ENCODE data around the gene PPRC1.

The PPRC1 gene, protein sequence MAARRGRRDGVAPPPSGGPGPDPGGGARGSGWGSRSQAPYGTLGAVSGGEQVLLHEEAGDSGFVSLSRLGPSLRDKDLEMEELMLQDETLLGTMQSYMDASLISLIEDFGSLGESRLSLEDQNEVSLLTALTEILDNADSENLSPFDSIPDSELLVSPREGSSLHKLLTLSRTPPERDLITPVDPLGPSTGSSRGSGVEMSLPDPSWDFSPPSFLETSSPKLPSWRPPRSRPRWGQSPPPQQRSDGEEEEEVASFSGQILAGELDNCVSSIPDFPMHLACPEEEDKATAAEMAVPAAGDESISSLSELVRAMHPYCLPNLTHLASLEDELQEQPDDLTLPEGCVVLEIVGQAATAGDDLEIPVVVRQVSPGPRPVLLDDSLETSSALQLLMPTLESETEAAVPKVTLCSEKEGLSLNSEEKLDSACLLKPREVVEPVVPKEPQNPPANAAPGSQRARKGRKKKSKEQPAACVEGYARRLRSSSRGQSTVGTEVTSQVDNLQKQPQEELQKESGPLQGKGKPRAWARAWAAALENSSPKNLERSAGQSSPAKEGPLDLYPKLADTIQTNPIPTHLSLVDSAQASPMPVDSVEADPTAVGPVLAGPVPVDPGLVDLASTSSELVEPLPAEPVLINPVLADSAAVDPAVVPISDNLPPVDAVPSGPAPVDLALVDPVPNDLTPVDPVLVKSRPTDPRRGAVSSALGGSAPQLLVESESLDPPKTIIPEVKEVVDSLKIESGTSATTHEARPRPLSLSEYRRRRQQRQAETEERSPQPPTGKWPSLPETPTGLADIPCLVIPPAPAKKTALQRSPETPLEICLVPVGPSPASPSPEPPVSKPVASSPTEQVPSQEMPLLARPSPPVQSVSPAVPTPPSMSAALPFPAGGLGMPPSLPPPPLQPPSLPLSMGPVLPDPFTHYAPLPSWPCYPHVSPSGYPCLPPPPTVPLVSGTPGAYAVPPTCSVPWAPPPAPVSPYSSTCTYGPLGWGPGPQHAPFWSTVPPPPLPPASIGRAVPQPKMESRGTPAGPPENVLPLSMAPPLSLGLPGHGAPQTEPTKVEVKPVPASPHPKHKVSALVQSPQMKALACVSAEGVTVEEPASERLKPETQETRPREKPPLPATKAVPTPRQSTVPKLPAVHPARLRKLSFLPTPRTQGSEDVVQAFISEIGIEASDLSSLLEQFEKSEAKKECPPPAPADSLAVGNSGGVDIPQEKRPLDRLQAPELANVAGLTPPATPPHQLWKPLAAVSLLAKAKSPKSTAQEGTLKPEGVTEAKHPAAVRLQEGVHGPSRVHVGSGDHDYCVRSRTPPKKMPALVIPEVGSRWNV (N-terminal part only)

DNA sequence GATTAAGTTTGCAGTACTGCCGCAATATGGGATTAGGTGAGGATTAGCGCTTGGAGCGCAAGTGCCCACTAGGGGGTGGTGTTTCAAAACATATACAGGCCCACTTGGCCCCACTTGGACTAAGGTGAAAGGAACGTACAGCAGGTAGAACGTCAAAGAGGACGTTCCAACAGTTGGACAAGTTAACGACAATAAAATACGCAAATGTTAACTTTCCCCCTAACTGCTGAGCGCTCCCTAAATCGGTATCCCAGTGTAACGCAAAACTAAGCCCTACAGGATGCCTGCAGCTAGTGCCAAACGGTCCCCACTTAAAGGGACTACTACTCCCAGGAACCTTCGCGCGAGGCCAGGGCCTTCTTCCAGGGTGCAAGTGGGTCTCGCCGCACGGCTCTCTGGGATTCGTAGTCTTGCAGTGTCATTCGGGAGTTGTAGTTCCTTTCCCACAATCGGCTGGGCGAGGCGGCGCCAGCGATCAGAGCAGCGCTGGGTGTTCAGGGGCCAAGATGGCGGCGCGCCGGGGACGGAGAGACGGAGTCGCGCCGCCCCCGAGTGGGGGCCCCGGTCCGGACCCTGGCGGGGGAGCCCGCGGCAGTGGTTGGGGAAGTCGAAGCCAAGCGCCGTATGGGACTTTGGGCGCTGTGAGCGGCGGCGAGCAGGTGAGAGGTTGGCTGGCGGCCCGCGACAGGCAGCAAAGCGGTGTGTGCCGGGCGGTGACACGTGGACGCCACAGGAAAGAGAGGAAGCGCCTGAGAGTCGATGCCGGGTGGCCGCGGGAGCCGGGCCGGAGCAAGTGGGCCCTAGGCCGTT, at the start of gene PPRC1:
TSS of gene PPRC1 (plus strand) at position 478 of the 810 bp plus-strand sequence. CDS start at position 507, 29 bp downstream.
- DNase-seq: peak; percentile 99

DNA sequence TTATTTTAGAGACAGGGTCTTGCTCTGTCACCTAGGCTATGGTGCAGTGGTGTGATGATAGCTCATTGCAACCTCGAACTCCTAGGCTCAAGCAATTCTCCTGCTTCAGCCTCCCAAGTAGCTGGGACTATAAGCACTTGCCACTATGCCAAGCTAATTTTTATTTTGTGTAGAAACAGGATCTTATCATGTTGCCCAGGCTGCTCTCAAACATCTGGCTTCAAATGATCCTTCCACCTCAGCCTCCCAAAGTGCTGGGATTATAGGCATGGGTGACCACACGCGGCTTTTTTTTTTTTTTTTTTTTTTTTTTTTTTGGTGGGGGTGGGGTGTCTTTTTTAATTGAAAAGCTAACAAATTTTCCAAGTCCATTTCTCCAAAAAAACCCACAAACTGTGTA, 49.3 kb upstream of the PPRC1 start:
- DNase-seq: no peak

DNA sequence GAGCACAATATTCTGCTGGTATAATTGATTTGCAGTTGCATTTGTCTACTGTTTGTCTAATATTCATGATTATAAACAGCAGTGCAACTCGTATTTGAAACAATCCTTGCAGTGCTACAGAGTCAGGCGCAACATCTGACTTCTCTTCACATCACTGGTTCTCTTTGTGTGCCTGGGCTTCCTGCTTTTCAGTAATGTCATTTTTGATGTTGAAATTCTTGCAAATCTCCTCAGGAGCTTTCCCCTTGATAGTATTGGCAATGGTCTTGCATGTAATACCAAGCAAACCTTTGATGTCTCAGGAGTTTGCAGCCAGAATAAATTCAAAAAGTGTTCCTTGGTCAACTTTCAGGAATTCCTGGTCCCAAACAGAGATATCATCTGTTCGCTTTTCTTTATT, 47.5 kb upstream of the PPRC1 start:
- no peak for DNase-seq

DNA sequence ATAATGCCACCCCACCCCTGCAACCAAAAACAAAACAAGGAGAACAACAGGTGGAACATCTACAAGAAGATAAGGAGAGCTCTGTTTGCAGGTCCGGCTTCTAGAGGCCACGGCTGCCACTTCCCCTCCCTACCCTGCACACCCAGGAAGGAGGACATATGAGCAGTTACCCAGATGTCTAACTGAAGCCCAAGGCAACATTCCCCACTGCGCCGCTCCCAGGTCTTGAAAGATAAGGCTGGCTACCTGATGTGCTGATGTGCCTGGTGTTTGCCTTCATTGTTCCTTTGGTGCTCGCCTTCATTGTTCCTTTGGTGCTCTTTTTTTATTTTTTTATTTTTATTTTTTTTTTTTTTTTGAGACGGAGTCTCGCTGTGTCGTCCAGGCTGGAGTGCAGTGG, 46.6 kb upstream of the PPRC1 start:
- no peak for DNase-seq

DNA sequence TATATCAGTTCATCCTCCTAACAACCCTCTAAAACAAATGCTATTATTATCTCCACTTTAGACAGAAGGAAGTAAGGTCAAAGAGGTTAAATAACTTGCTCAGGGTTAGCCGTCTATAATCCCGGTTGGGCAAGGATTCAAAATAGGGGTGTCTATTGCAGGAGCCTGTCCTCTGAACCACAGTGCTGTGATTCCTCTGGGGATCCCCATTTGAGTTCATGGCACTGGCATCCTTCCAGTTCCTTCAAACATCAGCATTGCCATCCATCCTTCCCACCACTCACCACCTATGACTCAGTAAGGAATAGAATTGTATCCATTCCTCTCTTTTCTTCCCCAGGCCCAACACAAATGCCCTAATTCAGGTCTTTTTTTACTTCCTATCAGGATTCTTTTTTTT, 42.1 kb upstream of the PPRC1 start:
- DNase-seq: no peak

DNA sequence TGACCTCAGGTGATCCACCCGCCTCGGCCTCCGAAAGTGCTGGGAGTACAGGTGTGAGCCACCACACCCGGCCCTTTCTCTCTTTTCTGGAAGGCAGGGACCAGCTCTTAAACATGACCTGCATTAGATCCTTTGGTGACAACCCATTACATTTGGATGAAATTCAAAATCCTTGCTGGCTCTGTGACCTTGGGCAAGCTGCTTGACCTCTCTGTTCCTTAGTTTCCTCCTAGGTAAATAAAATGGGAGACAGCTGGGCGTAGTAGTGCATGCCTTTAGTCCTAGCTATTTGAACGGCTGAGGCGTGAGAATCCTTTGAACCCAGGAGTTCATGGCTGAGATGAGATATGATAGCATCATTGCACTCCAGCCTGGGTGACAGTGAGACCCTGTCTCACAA, 36.4 kb upstream of the PPRC1 start:
- no peak for DNase-seq

DNA sequence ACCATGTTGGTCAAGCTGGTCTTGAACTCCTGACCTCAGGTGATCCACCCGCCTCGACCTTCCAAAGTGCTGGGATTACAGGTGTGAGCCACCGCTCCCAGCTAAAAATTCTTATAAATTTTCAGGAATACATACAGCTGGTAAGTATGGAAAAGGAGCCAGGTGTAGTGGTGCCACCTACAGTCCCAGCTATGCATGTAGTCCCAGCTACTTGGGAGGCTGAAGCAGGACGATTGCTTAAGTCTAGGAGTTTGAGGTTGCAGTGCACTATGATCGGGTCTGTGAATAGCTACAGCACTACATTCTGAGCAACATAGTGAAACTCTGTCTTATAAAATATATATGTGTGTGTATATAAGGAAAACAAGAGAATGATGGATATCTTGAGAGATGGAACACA, 31.7 kb upstream of the PPRC1 start:
- no peak for DNase-seq

DNA sequence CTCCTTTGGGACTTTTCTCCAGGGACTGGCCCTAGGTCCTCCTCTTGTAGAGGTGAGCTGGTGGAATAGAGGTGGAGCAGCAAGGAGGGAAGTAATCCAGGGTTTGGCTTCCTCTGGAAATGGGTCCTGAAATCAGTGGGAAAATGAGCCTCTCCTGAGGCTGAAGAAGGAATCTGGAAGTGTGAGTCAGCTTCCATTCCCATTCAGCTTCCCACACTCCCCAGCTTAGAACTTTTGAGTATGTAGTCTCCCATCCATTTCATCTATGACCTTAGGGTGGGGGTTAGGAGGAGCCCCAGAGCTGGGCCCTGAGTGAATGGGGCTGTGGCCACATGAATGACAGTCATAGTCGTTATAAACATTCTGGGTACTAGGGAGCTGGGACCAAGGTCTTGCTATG, 30.4 kb upstream of the PPRC1 start:
- no peak for DNase-seq

DNA sequence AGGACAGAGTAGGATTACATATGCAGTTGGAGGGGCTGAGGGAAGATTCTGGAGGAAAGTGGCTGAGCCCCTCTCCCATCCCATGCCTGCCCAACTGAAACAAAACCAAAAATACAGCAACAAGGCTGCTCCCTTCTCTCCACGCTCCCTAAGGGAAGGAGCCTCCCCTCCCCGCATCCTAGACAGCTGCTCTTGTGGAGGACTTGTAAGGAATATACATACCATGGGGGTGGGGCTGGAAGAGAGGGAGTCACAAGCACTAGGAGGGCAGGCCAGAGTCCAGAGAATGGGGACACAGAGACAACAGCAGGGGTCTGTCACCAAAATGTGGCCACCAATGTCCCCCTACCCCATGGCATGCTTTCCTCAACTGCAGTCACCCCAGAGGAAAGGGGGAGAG, 25.8 kb upstream of the PPRC1 start:
- DNase-seq: no peak

DNA sequence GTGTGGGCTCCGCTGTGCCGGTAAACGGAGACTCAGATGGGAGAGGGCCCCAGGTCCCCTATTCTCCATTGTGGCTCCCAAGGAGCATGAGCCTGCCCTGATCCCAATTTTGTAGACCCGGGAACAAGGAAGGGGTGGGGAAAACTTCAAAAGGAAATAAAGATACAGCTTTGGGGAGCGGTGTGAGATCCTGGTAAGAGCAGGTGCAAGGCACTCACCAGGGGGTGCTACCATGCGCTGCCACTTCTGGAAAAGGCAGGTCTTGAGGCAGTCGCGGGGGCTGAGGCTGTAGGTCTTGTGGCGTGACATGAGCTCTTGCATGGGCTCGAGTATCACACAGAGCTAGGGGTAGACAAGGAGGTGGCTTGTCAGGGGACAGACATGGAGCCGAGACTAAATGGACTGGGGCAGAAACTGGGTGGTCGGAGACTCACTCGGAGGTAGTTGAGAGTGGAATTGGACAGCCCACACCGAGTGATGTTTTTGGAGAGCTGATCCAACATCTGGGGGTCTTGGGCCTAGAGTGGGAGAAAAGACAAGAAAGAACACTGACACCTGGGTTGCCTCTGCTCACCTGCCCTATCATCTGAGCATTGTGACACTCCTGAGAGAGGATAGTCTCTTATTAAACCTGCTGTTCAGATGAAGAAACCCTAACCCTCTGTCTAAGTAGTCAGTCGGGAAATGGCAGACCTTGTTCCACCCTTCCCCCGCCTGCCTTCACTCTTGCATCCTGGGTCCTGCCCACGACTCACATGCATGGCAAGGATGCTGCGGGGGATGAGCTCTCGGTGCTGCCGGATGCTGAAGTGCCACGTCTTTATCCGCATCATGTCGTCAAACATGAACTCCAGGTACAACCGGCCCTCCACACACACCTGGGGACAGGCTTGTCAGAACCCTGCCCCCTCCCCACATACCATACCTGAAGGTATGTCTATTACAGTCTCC, 23.4 kb upstream of the PPRC1 start:
- no peak for DNase-seq

DNA sequence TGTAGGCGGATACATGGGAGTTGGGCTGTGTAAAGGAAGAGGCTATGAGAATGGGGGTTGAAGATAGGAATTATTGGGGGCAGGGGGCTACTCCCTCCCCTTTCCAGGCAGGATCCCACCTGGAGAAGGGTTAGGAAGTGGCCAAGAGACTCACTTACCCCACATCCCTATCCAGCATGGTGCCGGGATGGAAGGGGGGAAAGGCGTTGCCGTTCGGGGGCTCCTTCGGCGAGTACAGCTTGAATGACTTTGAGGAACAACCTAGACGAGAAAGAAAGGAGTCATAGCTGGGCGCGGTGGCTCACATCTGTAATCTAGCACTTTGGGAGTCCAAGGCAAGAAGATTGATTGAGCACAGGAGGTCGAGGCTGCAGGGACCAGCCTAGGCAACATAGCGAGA, 21.6 kb upstream of the PPRC1 start:
- DNase-seq: no peak

DNA sequence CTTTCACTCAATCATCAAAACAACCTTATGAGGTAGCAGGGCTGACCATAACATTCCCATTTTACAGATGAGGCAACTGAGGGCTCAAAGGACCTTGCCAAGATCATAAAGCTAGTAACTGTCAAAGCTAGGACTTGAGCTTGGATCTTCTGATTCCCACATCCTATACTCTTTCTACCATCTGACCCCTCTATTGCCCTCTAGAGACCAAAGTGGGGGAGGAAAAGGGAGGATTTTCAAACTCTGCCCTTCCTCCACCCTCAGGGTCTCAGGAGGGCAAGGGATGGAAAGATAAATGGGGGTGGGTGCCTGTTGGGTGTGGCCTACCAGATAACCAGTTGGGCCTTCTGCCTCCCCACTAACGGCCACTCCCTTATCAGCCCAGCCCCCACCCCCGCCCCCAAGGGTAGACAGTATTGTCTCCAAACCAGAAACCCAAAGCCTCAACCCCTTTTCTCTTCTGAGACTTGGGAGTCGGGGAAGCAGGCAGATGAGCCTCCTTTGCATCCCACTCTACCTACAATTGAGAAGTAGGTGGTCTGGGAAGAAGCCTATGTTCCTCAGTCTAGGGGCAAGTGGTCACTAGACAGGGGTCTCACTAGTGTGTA, 20.5 kb upstream of the PPRC1 start:
- DNase-seq: no peak

DNA sequence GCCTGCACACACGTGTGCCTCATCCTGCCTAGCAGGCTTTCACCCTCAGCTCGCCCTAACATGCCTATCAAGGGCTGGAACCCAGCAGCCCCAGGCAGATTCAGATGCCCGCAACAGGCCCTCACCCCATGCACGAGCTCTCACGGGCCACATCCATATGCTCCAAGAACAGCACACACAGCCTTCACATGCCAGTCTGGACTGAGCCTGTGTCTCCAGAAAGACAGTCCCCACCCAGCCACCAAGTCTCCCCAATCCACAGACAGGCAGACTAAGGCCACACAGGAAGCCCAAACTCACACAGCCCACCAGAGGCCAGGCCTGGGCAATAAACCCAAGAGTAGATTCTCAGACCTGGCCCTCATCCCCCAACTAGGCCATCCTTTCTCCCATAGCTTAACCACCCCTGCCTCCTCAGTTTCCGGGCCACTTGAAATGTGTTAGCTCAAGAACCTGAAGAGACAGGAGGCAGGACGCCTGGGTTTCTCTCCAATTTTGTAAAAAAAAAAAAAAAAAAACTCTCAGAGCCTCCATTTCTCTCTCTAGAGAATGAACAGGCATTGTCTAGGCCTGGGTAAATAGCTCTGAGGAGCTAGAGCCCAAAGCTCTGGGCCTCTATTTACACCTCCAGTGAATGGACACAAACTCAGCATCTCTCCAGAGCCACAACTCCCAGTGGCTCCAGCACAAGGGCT, 19.4 kb upstream of the PPRC1 start:
- no peak for DNase-seq

DNA sequence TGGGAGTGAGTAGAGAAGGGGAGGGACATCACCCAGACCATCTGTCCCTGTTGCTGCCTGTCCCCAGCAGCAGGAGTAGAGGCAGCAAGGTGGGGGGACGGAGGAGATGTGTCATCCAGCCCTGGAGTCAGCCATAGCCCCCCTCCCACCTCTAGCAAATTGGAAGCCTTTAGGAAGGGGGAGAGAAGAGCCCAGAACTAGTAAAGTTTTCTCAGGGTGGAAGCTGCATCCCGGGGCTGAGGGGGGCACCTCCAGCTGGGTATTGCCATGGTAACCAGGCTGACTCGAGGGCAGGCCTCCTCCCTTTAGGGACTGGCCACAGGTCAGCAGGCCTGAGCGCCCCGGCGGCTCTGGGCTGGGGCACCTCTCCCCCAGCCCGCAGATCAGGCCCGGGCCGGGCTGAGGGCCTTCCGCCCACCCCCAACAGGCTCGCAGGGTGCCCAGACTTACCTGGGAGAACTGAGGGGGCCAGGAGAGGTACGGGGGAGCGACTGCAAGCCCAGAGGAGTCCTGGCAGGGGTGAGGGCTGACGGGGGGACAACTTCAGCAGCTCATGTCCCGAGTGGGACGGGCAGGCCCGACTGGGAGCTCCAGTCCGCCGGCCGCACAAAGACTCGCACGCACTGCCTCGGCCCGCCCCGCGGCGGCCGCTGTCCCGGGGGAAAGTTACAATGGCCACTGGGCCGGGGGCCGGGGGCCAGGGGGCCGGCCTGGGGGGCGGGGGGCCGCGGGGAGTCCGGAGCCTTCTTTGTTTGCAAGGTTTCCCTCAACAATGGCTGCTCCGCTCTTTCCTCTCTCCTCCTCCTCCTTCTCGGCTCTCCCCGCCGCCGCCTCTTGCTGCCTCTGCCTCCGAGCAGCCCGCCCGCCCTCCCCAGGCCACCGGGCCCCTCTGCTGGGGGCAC, 18.6 kb upstream of the PPRC1 start:
- peak; percentile 56 for DNase-seq

DNA sequence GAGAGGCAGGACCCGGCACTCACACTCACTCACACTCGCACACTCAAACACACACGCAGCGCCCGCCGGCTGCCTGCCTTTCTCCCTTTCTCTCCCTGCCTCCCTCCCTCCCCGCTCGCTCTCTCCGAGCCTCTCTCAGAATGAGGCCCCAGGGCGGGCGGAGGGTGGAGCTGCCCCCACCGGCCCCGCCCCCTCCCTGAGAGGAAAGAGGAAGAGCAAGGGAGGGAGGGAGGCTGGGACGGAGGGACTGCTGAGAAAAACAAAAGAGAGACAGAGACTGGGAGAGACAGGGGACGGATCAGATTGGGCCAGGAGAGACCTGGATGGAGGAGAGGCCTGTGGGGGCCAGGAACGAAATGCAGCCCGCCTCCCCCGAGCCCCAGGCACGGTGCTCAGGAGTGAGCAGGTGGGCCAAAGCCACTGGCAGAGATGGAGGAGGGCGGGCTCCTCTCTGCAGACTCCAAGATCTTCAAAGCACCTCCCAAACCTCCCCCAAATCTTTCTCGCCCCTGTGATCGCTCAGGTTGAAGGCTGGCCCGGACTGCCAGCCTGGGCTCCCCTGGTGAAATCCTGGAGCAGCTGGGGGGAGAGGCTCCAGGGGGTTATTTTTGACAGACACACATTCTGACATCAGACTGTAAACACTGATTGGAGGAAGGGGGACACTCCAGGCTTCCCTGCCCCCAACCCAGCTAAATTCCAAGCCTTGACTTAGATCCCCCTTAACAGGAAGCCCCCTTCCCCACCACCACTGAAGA, 17.8 kb upstream of the PPRC1 start:
- DNase-seq: peak; percentile 94

DNA sequence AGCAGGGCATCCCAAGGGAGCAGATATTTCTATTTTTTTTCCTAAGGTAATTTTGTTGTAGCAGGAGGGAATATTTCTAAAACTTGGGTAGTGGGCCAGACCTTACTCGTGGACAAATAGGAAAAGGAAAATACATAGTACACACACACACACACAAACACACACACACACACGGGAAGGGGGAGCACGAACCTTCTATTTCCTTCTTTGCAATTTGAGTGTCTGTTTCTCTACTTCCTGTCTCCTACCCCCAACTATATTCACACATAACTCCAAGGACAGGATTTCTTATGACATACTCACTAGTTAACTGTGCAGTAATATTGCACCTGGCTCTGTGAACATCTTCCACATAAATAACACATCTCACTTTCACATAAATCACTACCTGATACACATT, 17.1 kb upstream of the PPRC1 start:
- DNase-seq: no peak

DNA sequence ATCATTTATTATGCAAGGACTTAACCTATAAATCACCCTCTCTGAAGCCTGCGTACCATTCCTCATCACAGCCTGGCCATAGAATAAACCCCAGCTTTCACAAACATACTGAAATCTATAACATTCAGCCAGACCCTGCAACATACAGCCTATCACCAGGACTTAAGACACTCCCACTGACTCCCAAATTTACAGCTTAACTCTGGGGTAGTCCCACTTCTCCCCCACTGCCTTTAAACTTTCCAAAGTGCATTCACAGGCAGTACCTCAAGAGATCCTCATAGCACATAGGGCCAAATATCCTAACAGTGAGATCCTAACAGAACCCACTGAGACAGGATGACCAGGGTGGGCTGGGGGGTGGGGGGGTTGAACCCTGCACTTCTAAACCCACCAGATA, 16.2 kb upstream of the PPRC1 start:
- DNase-seq: no peak

All from femur (tissue), 1 donor.